IMR-90 (cell line): ENCODE data around the gene LPCAT2.

Source experiments
- BHLHE40 ChIP-seq: fragments of 150-350 bp; IDR thresholded peaks from 2 replicates; pipeline ENCODE4 v1.6.1; 2016; ENCODE audit warnings: mild to moderate bottlenecking, low read depth, low read length
- CTCF ChIP-seq: conservative IDR thresholded peaks from 2 replicates; pipeline ENCODE4 v1.5.1; 2012; ENCODE audit warnings: mild to moderate bottlenecking, low read depth, low read length, improper control_type of control experiment
- ELK1 ChIP-seq: fragments of 150-350 bp; IDR thresholded peaks from 2 replicates; pipeline ENCODE4 v1.6.1; 2016; ENCODE audit warnings: low read depth, mild to moderate bottlenecking, low read length, moderate library complexity, borderline replicate concordance
- FOS ChIP-seq: fragments of 150-350 bp; IDR thresholded peaks from 2 replicates; pipeline ENCODE4 v1.6.1; 2016; ENCODE audit warnings: low read depth, low read length
- MAFK ChIP-seq: IDR thresholded peaks from 2 replicates; pipeline ENCODE4 v1.6.1; 2012; ENCODE audit warnings: low read depth, low read length, improper control_type of control experiment
- MXI1 ChIP-seq: IDR thresholded peaks from 2 replicates; pipeline ENCODE4 v1.6.1; 2012; ENCODE audit warnings: low read depth, mild to moderate bottlenecking, low read length, moderate library complexity, borderline replicate concordance
- POLR2A ChIP-seq: IDR thresholded peaks from 2 replicates; pipeline ENCODE4 v1.6.1; 2012; ENCODE audit warnings: mild to moderate bottlenecking, low read depth, low read length
- RAD21 ChIP-seq: IDR thresholded peaks from 2 replicates; pipeline ENCODE4 v1.6.1; 2012; ENCODE audit warnings: low read length, improper control_type of control experiment
- RFX5 ChIP-seq: IDR thresholded peaks from 2 replicates; pipeline ENCODE4 v1.8.0; 2012; ENCODE audit warnings: low read depth, mild to moderate bottlenecking, low read length, moderate library complexity
- SMC3 ChIP-seq: fragments of 150-350 bp; IDR thresholded peaks from 2 replicates; pipeline ENCODE4 v1.6.1; 2016; ENCODE audit warnings: low read depth, mild to moderate bottlenecking, antibody characterized with exemption, low read length, moderate library complexity
- USF2 ChIP-seq: fragments of 150-350 bp; IDR thresholded peaks from 2 replicates; pipeline ENCODE4 v1.6.1; 2017; ENCODE audit warnings: mild to moderate bottlenecking, antibody characterized with exemption, low read length, low read depth

GRCh38 chr16:55474821-55475220, 34.1 kb upstream of the LPCAT2 start:
- TF ChIP-seq POLR2A: no peak
- TF ChIP-seq RFX5: no peak
- TF ChIP-seq RAD21: no peak
- no peak for TF ChIP-seq CTCF
- no peak for TF ChIP-seq USF2
- TF ChIP-seq MAFK: no peak
- TF ChIP-seq ELK1: no peak
- no peak for TF ChIP-seq SMC3
- TF ChIP-seq MXI1: no peak
- no peak for TF ChIP-seq FOS
- TF ChIP-seq BHLHE40: no peak
